HG03097 (cell line): ENCODE measurements around the gene CRACR2B.

ENCODE experiments used
- ATAC-seq: cut with Tn5 transposase; IDR thresholded peaks from one replicate; pipeline ENCODE4 v1.9.1; 2021; ENCODE audit not compliant: unreplicated experiment, low FRiP score

CRACR2B gene

GRCh38 chr11:825366-826226, 2.1 kb upstream of the CRACR2B start:
- no peak for ATAC-seq

GRCh38 chr11:826227-826621, 1.5 kb upstream of the CRACR2B start:
- ATAC-seq, result no peak

GRCh38 chr11:826836-827145, 928 bp upstream of the CRACR2B start:
- ATAC-seq, result no peak

GRCh38 chr11:827146-827896, 398 bp upstream of the CRACR2B start:
- peak; percentile 34 for ATAC-seq

- no peak for ATAC-seq
Measured at GRCh38 chr11:828506-829175, 922 bp downstream of the CRACR2B start.

GRCh38 chr11:829176-829846, 1.6 kb downstream of the CRACR2B start:
- ATAC-seq, result no peak

GRCh38 chr11:829847-830294, 2.2 kb downstream of the CRACR2B start:
- ATAC-seq, result no peak

- no peak for ATAC-seq
Measured at GRCh38 chr11:830295-831117, 2.8 kb downstream of the CRACR2B start.

- ATAC-seq, result no peak
Measured at GRCh38 chr11:831118-831864, 3.6 kb downstream of the CRACR2B start.

- ATAC-seq, result no peak
Measured at GRCh38 chr11:831961-832528, 4.3 kb downstream of the CRACR2B start.

GRCh38 chr11:832529-833113, 4.9 kb downstream of the CRACR2B start, which contains the start of gene CD151:
TSS of gene CD151 (plus strand) at chr11:832952. CDS start at chr11:836070, 3,118 bp downstream.
- no peak for ATAC-seq

GRCh38 chr11:833114-833791, 5.5 kb downstream of the CRACR2B start:
- ATAC-seq, result no peak

- no peak for ATAC-seq
Measured at GRCh38 chr11:833849-834311, 6.2 kb downstream of the CRACR2B start.

- ATAC-seq, result no peak
Measured at GRCh38 chr11:834371-835316, 6.9 kb downstream of the CRACR2B start.

GRCh38 chr11:836274-836673, 8.6 kb downstream of the CRACR2B start:
- no peak for ATAC-seq

GRCh38 chr11:836700-837099, 9.0 kb downstream of the CRACR2B start:
- no peak for ATAC-seq
